SKM-1 (cell line): ENCODE results near the gene BTRC.

Experiments
- DNase-seq: peaks from one replicate; lab custom pipeline; 2025; ENCODE audit not compliant: unreplicated experiment; lab: John Stamatoyannopoulos, UW

BTRC gene

DNA sequence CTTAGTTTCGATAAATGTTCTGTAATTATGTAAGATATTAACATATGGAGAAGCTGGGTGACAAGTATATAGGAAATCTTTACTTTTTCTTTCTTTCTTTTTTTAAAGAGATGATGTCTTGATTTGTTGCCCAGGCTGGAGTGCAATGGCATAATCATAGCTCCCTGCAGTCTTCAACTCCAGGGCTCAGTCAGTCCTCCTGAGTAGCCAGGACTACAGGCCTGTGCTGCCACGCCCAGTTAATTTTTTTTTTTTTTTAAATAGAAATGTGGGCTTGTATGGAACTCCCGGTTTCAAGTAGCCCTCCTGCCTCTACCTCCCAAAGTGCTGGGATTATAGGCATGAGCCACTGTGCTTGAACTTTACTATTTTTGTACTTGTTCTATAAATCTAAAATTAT, 122.4 kb downstream of the BTRC start:
- no peak for DNase-seq

DNA sequence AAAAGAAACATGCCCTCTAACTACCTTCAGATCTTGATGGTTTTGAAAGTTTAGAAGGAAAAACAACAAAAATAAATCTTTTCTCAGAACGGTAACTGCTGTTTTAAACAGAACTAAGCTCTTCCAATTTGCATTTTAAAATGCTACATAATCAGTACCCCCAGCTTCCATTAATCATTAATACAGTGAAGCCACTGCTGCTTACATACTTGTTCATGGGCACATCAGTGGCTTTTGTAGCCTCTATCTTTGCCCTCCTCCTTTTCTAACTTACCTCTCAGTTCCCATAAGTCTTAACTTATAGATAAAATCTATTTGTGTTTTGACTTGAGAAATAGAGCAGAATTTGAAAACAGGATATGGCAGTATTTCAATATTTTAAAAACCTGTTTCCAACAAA, 125.0 kb downstream of the BTRC start:
- no peak for DNase-seq

DNA sequence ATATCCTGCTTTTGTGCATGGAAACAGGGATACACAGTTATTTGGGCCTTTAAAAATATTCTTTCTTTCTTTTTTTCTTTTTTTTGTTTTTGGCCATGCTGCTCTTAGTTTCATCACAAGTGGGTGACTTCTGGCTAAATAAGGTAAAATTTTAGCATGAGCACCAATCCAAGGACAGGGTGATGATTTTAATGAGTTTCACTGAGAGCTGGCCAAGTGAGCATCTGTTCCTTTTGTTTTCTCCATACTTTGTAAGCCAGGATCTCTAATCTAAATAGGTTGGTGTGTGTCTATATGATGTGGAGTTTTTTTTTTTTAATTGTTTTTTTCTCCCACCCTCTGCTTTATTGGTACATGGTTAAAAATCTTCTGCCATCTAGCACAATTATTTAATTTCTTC, 127.3 kb downstream of the BTRC start:
- no peak for DNase-seq

DNA sequence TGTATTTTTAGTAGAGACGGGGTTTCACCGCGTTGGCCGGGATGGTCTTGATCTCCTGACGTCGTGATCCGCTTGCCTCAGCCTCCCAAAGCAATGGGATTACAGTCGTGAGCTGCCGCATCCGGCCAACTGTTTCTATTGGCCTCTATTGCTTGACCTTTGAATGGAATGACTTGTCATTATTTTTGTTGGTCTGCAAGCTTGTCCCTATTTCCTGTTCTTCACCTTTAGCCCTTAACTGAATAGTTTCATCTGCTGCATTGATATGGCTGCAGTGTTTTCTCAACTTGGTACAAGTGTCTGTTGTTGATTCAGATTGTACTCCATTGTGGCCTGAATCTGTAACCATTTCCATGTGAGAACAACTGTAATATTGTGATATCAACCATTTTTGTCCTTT, 128.6 kb downstream of the BTRC start:
- no peak for DNase-seq

DNA sequence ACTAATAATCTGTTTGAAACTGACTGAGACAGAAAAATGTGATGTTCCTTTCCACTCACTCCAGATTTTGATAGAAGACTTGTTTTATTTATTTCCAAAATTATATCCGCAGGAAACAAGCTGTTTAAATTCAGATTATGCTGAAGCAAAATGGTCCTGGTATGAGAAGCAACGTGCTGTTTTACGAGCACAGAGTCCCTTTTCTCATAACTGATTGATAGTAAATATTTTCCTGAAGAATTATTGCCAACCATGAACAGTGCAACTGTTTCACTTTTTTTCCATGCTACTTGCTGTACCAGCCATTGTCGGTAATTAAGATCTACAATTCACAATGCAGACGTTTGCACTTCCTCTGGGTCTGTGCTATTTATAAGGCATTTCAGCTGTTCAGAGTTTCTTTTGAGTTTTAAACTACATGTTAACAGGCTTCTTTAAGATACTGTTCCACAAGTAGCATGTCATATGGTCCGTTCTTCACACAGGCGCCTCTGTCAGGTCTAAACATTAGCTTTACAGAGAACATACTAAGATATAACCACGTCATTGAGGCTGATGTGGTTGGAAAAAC, 130.3 kb downstream of the BTRC start:
- no peak for DNase-seq

DNA sequence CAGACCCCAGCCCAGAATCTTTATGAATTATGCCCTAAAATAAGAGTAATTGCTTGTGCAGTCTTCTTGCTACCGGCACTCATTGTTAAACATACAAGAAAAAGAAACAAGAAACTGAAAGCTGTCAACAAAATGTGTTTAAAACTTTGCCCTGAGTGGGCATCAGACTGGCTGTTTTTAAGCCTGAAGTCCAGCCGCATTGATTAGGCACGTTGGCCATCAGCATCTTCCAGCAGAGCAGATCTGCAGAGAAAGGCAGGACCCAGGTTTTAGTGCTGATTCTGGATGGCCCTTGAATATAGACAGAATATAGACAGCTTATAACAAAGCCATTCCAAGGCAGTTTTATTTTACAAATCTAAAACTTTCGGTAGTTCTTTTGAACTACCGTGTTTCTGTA, 131.2 kb downstream of the BTRC start:
- DNase-seq: no peak

DNA sequence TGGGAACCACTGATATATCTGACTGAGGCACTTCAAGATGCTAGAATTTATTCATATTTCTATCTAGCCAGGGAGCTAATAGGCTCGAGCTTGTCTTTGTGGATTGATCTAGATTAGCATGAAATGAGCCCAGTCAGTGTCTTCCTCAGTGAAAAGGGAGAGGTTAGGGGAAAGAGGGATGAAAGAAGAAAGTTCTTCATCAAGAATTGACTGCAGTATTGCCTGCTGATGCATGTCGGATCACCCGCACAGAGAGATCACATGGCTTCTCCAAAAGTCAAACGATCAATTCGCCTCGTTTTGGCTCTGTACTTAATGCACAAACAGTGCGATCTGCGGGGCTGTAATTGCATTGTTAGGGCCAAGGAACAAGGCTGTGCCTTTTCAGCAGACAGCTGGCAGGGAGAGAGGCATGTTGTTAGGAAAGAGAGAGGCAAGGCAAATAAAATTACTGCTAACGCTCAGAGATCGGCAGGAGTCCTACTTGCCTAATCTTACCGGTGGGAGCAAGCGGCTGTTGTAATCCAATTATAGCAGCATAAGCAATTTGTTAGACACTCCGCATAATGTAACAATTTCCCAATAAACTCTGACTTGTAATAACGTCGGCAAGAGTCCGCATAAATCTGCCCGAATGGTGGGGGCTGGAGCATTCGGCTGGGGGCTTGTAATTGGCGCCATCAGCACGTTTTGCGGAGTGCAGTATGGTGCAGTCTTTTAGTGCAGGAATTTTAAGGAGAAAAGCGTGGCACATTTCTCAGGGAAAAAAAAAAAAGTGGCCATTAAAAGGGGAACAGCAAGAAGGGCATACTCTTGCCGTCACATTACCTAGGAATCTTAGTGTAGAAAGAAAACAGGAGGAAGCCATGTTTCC, 132.0 kb downstream of the BTRC start:
- DNase-seq: no peak

DNA sequence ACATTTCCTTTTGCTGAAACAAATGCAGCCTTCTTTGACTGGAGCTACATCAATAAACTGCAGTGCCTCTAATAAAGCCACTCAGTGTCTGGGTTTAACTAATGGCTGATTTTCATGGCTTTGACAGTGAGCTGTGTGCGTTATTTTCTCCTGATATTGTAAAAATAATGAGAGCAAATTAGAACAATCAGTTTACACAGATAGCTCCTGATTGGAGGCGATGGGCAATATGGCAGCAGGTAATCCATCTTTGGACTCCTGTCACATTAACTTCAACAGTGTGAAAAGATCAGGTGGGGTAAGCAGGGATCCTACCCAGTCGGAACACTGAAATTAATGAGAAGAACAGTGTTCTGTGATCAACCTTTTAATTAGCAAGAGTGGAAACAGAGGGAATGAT, 133.4 kb downstream of the BTRC start:
- DNase-seq: no peak

DNA sequence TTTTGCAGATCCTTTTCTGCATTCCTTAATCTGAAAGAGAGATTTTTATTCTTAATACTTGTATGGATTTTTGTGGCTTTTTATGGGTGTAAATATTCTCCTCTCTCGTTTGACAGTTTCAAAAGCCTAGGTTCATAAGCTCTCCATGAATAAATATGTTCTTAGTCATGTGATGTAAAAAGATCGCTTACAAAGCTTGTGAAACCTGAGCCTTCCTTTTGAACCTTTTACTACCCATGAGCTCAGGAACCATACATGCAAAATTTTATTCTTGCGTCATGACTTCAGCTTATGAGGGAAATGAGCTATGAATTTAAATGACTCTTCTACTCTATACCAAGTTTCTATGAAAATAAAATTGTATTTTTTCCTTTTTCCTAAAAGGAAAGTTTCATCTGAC, 135.4 kb downstream of the BTRC start:
- no peak for DNase-seq

DNA sequence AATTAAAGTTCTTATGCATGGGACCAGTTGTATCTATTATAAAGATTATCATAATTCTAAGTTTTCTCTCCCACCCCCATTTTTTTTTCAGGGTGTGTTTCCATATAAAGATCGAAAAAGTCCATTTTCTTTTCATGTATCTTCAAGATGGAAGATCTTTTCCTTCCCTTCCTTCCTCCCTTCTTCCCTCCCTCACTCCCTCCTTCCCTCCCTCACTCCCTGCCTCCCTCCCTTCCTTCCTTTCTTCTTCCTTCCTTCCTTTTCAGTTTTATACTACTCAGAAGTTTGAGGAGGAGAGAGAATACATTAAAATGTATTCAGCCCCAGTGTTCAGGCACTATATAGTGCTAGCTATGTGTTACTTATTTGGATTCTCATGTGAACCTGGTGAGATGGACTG, 136.1 kb downstream of the BTRC start:
- no peak for DNase-seq

DNA sequence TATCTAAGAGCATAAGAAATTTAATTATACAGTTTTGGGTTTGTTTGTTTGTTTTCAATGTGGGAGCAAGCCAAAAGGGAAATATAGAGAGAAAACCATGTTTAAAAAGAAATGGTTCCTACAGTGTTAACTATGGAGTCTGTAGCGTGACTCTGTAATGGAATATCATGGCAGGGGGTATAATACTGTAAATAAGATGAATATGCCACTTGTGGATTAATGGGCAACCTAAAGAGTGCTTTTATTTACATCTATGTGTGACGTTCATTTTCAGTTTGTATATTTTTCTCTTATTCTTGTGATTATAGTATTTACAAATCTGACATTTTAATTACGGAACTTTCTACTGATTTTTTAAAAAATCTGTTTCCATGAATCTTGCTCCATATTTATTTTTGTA, 138.2 kb downstream of the BTRC start:
- no peak for DNase-seq

DNA sequence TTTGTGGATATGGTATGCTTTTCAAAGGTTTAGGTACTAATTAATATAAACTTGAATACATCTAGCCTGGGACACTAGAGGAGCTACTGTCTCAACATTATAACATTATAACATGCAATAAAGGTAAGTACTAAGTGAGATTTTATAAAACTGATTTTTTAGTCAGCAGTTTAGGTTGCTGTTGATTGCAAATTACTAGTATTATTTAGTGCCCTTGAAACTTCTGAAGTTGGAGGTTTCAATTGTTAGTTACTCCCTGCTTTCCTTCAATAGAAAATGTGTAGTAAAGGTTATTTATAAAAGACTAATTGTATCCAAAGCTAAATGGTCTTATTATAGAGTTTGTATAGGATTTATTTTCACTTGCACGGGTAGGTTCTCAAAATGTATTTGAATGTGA, 138.8 kb downstream of the BTRC start:
- no peak for DNase-seq

DNA sequence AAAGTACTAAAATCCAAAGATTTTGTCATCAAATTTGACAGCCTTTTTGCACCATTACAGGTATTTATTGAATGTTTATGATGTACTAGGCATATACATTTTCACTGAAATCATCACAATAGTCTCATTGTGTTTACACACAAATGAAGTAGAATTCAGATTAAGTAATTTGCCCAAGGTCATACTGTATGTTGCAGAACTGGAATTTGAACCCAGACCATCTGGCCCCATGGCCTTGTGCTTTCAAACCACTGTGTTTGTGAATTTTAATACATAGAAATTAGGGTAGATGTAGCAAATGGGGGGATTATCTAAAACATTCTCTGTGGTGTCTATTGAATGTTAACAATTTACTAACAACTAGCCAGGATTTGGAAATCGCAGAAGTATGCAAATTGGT, 139.3 kb downstream of the BTRC start:
- no peak for DNase-seq

DNA sequence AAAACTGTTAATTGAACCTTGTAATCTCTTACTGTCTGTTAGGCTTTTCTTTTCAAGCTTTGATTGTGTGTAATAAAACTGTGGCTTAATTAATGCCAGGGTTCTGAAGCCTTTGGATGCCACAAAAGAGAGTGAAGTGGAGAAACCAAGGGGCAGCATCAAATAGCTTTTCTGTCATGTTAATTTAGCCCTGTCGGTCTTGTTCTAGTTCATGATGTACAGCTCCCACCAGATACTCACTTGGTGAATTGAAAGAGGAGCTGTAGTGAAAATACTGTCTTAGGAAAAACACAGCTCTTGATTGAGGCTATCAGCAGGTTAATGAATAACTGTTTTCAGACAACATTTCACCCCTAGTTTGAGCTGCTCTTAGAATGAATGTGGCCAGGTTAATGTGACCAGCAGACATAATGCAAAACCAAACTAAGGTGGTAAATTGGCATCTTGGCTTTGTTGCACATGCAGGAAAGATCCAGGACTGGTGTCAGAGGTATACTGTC, 139.9 kb downstream of the BTRC start:
- DNase-seq: no peak

DNA sequence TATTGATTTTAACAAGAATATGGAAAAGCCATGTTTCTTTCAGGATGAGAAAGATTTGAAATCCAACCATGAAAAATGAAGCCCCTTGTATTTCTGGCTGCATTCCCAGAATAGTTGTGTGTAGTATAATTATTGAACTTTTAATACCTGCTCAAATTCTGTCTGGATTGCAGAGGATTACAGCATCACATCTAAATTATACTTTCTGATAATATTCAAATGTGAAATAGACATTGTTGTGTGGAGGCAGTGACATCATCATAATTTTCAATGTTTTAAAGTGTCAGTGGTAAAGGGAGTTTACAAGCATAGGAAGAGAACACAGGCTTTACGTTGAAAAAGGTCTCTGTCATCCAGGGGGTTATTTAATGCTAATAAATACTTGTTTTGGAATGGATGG, 140.7 kb downstream of the BTRC start:
- no peak for DNase-seq

DNA sequence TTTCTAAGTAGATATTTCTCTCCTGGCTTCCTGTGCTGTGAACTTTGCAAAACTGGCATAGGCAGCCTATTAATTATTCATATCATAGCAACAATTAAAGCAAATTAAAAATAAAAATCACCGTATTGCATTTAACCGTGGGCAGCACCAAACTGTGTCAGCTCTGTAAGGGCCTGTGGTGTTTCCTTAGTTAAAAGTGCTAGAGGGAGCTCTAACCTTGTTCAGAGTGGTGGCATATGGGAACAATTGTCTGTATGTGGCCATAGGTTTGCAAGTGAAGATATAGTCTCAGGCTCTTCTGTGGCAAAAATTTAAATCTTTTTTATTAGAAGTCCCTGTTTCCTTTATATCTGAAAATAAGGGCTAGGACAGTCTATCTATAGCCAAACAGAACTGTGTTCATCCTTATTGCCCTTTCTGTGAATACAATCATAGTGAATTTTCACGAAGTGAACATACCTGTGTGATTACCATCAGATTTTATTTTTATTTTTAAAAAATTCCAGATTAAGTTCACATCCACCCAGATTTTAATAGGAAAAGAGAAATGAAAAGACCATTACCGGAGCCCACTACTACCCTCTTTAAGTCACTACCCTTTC, 141.5 kb downstream of the BTRC start:
- no peak for DNase-seq

DNA sequence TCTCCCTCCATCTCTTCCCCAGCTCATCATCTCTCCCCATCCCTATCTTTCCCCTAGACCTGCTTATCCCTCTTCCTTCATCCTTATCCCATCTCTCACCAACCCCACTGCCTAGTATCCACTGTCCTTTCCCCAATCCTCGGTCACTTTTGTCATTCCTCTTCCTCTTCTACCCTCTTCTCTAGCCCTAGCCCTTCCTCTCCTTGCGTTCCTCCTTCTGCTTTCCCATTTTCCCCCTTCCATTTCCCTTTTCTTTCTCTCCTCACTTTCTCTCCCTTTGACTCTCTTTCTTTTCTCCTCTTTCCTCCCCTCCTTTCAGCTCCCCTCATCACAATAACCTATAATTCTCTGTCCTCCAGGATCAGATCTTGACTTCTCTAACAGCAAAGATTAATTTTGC, 150.5 kb downstream of the BTRC start:
- no peak for DNase-seq

DNA sequence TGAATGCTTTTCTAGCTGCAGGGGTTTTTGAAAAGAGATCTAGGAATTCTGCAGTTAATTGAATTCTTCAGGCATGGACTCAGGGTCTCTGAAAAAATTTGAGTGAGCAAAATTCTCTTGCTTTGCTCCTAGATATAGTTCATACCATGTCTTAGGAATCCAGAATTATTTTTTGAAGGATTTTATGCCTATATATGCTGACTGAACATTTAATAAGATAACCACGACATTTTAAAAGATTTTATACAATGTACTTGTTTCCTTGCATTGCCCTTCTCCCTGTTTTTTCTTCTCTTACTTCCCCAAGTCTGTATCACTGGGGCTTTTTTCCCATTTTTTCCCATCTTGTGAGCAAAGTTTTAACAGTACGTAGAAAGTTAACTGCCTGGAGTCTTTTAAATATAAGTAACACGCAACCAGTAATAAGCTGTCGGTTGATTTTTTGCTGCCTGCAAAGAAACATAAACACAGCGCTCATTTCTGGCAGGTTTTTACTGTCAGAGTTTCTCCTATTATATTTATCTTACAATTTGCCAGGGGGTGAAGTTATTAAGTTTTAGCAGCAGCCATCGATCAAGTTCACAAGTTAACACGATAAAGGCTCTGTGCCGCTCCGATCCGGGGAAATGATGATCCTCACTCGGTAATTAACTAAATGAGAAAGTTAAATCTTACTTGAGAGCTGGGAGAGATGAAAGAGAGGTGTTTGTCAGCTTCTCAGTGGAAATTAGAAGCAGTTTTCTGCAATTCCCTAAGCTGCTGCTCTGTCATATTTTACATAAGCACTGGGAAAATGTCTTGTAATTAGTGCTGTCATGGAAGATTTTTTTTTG, 153.1 kb downstream of the BTRC start:
- no peak for DNase-seq

DNA sequence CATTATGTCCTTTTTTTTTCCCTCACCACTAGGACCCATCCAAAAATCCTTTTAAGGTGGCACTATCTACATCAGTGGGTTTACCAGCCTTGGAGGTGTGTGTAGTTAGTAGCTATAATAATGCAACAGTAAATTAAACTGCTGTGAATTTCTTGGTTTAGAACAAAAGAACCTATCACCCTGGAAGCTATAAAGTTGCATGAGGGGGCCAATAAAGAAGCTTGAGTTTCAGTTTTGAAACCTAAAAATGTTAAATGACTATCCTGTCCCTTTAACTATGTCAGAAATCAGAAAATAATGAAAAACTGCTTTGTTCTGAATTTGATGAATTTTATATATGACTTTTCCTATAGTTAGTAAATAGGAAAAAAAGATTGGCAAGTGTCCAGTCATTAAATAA, 153.9 kb downstream of the BTRC start:
- no peak for DNase-seq

DNA sequence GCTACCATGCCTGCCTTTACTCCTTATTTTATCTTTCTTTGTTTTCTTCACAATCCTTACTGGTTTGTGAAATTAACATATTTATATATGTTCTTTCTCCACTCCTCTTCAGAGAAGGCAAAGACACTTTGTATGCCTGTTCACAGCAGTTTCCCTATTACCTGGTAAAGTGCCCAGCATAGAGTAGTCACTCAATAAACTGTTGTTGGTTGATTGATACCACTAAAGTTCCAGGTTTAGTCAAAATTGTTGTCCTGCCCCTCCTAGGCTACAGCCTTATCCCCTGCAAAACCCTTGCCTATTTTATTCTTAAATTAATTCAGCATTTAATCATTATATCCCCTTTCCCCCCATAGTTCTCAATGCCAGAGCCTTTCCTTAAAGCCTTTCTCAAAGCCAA, 158.0 kb downstream of the BTRC start:
- DNase-seq: no peak

DNA sequence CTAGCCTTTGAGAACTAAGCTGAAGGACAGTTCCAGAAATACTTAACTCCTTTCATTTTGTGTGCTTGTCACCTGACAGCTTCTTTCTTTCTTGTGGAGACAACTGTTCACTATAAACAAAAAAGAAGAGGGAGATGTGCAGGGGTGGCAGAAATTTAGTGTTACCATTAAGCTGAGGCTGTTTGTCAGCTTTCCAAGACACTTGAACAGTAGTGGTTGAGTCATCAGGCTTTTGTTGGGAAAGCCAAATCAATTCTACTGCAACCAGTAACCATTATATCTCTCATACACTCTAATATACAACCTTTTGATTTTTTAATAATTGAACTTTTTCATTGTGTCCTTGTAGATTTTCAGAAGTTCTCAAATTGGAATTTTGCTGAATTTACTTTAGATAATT, 158.8 kb downstream of the BTRC start:
- no peak for DNase-seq
